A549 (cell line): Measurements from ENCODE around the gene CDHR2. TPM values are rescaled to one million over a fixed set of nuclear protein-coding genes. Genes with fewer than 3 reads are reported as not detected.
A peak's percentile ranks its signal among the peaks of the same experiment; 100 is the strongest.

Experiments
- ATAC-seq, 2 experiments: fragments of 200-7000 bp in 1 of 2; fragments of >200 bp in 1 of 2; cut with Nextera tagmentation in 1 of 2; cut with Tn5 transposase in 1 of 2; 3 replicates each; pipeline versions ENCODE4 v1.8.0 to v1.9.1; 2018 to 2020; ENCODE audit warnings: mild to moderate bottlenecking in 1 of 2, moderate library complexity in 1 of 2
- CTCF ChIA-PET: fragments of 300-600 bp; sonication (Branson Sonifier 250); formaldehyde crosslinking; extraction: SDS; loops from one replicate; lab custom pipeline; 2021; ENCODE audit warnings: antibody characterized with exemption, inconsistent platforms; lab: Yijun Ruan, JAX
- POLR2A ChIA-PET: fragments of 350-600 bp; formaldehyde crosslinking; extraction: SDS; loops from one replicate; lab custom pipeline; 2021; ENCODE audit warnings: antibody characterized with exemption, inconsistent platforms; lab: Yijun Ruan, JAX
- DNase-seq, 2 experiments: peaks; one replicate each; pipeline versions ENCODE4 v3.0.0 to v3.0.0-alpha.2; 2011 to 2016; ENCODE audit warnings: low read depth in 1 of 2, low spot score in 1 of 2
- FAIRE-seq: peaks from 2 replicates; lab custom pipeline; 2011; peaks lifted over from hg19 to GRCh38; lab: Jason Lieb, UNC
- H3K27ac ChIP-seq, 2 experiments: fragments of >200 bp; sonication (Bioruptor Twin); formaldehyde crosslinking; 3 replicates each; pipeline ENCODE4 v1.5.1; 2016 to 2017
- H3K4me1 ChIP-seq: fragments of >200 bp; sonication (Bioruptor Twin); formaldehyde crosslinking; 3 replicates; pipeline ENCODE4 v1.6.1; 2016
- H3K4me2 ChIP-seq: fragments of >200 bp; sonication (Bioruptor Twin); formaldehyde crosslinking; 3 replicates; pipeline ENCODE4 v1.6.1; 2016
- H3K4me3 ChIP-seq: fragments of >200 bp; sonication (Bioruptor Twin); formaldehyde crosslinking; 3 replicates; pipeline ENCODE4 v1.5.1; 2016
- H3K9me3 ChIP-seq: fragments of >200 bp; sonication (Bioruptor Twin); formaldehyde crosslinking; 3 replicates; pipeline ENCODE4 v1.6.1; 2016
- BHLHE40 ChIP-seq: IDR thresholded peaks from 2 replicates; pipeline ENCODE4 v1.6.1; 2012; ENCODE audit warnings: low read depth, low read length, inconsistent platforms
- CEBPB ChIP-seq, 2 experiments: fragments of >200 bp in 1 of 2; sonication (Bioruptor Twin) in 1 of 2; formaldehyde crosslinking in 1 of 2; IDR thresholded peaks; 2 replicates each; pipeline ENCODE4 v1.6.1; 2012 to 2016
- CHD2 ChIP-seq: fragments of 150-350 bp; IDR thresholded peaks from 2 replicates; pipeline ENCODE4 v1.6.1; 2014; ENCODE audit warnings: low read length; ENCODE audit not compliant: partially characterized antibody
- ESRRA ChIP-seq: fragments of 150-350 bp; IDR thresholded peaks from 2 replicates; pipeline ENCODE4 v1.6.1; 2014; ENCODE audit warnings: mild to moderate bottlenecking, low read length, borderline replicate concordance
- FOSL2 ChIP-seq, 2 experiments: fragments of 450-650 bp in 1 of 2; fragments of >200 bp in 1 of 2; sonication (Bioruptor Twin) in 1 of 2; formaldehyde crosslinking; IDR thresholded peaks; 2 replicates each; pipeline versions ENCODE4 v1.5.0 to v1.6.1; 2016 to 2020; ENCODE audit warnings: mild to moderate bottlenecking in 1 of 2, moderate library complexity in 1 of 2
- HDAC2 ChIP-seq: fragments of 200-600 bp; sonication (generic); IDR thresholded peaks from 2 replicates; pipeline ENCODE4 v1.6.1; 2016
- MAFK ChIP-seq: fragments of 450-650 bp; IDR thresholded peaks from 2 replicates; pipeline ENCODE4 v1.6.1; 2014; ENCODE audit not compliant: partially characterized antibody
- MAZ ChIP-seq: fragments of 150-350 bp; IDR thresholded peaks from 2 replicates; pipeline ENCODE4 v1.6.1; 2014; ENCODE audit warnings: antibody characterized with exemption, low read depth, low read length, borderline replicate concordance
- MYC ChIP-seq: IDR thresholded peaks from 2 replicates; pipeline ENCODE4 v1.6.1; 2012; ENCODE audit warnings: mild to moderate bottlenecking, inconsistent platforms, low read length, improper control_type of control experiment, borderline replicate concordance
- PHF8 ChIP-seq: fragments of 200-600 bp; sonication (generic); IDR thresholded peaks from 2 replicates; pipeline ENCODE4 v1.6.1; 2016; ENCODE audit warnings: low read depth, mild to moderate bottlenecking, antibody characterized with exemption, moderate library complexity, borderline replicate concordance
- TFCP2L1 ChIP-seq: fragments of 250-450 bp; sonication (Bioruptor Pico); IDR thresholded peaks from 2 replicates; pipeline ENCODE4 v1.5.0; 2021; ENCODE audit warnings: mild to moderate bottlenecking
- TP53 ChIP-seq: fragments of 250-450 bp; sonication (Bioruptor Pico); IDR thresholded peaks from 2 replicates; pipeline ENCODE4 v1.5.0; 2021; ENCODE audit warnings: mild to moderate bottlenecking, moderate library complexity
- ZFP36 ChIP-seq: fragments of 450-650 bp; IDR thresholded peaks from 2 replicates; pipeline ENCODE4 v1.6.1; 2014; ENCODE audit warnings: borderline replicate concordance; ENCODE audit not compliant: partially characterized antibody
- WGBS: methylation state at CpG from one replicate; pipeline ENCODE4 v1.1.6; 2017; ENCODE audit errors: missing lambda C conversion rate; 5-methylcytosine and 5-hydroxymethylcytosine counted together
- polyA plus RNA-seq, 4 experiments: library from polyadenylated mRNA; depleted of rRNA in 3 of 4; stranded (reverse); fragments of >200 nt; fragmentation: RNase III in 1 of 4; extraction: RNeasy Plus Mini Kit Qiagen cat#74134 plus additional on column Dnase treatment in 1 of 4; gene quantifications; 2 replicates in 3 of 4; 3 replicates in 1 of 4; pipeline ENCODE4 v1.2.3, GENCODE V29; 2011 to 2017
- TF ChIP-seq, protein P1 (sequence below): fragments of 250-450 bp; sonication (Bioruptor Pico); IDR thresholded peaks from 2 replicates; pipeline ENCODE4 v1.5.0; 2020; ENCODE audit warnings: low read depth, mild to moderate bottlenecking, moderate library complexity
- TF ChIP-seq, protein P2 (sequence below): IDR thresholded peaks from 2 replicates; pipeline ENCODE4 v1.6.1; 2012
- TF ChIP-seq, protein P3 (sequence below): fragments of 450-650 bp; IDR thresholded peaks from 2 replicates; pipeline ENCODE4 v1.6.1; 2014; ENCODE audit warnings: antibody characterized with exemption
- TF ChIP-seq, protein P4 (sequence below): fragments of >200 bp; sonication (Bioruptor Twin); formaldehyde crosslinking; IDR thresholded peaks from 3 replicates; pipeline ENCODE4 v1.5.1; 2016
- TF ChIP-seq, protein P5 (sequence below): fragments of >200 bp; sonication (Bioruptor Twin); formaldehyde crosslinking; IDR thresholded peaks from 3 replicates; pipeline ENCODE4 v1.6.1; 2016
- TF ChIP-seq, protein P6 (sequence below): IDR thresholded peaks from 2 replicates; pipeline ENCODE4 v1.6.1; 2012; ENCODE audit warnings: low read depth, borderline replicate concordance

The CDHR2 gene
- polyA plus RNA-seq, 2 of the 4 experiments (the other 2 are of a cell fraction) = 0.09 TPM; not detected in 1

DNA sequence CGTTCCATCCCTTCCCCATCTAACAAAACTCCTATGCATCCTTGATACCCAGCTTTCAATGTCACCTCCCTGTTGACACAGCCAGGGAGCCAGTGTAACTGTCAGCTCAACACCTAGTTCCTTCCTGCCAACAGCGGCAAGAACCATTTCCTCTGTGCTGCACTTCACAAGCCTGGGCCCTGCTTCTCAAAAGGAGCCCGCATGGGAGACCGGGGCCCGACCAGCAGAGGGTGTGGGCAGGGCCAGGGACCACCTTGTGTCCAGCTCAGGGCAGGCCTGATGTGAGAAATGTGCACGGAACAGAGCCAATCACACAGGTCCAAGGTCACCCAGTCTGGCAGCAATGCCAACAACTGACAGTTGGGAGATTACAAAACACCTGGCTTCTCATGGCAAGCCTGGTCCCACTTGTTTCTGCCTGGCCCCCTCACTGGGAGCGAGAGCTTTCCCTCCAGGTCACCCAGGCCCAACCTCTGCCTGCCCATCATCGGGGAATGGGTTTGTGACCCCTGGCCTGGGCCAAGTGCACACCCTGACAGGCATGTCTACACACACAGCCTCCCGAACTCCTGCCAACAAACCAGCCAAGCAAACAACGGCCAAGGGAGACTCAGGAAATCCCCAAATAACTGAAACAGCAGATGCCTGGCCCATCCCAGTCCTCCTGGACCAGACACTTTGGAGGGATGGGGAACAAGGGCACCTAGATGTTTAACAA lies 15.1 kb upstream of the CDHR2 start:
- FAIRE-seq (no peak), ATAC-seq (peak in 1 of 2 experiments; percentile 4; a peak in 2 of 6 replicates)
- 22% methylated on average over 10 of the region's 10 CpGs for WGBS
- H3K4me1 ChIP-seq = peaks cover 48% of the 10 kb centered on the region
- CTCF ChIA-PET = interaction anchor here (0.8 to 6.2 kb wide), 7 partner anchors 9 to 127 kb away, joined by 3 to 37 read pairs (median 5); partner anchors contain the start of genes CLTB and FAF2
- POLR2A ChIA-PET = interaction anchor here (0.7 kb wide), 1 partner anchor 15 kb away, joined by 3 read pairs; no protein-coding TSS in a partner anchor
- H3K9me3 ChIP-seq = no peaks in the 10 kb centered on the region
- TF ChIP-seq BHLHE40 (no peak), CEBPB (IDR thresholded peaks at IDR 0.05) (0 out of 4 replicates have a peak, but pooled peaks of 1 of the 2 experiments have one; percentile 6), ZFP36 (no peak)
- TF ChIP-seq, all 56 proteins: peak for 1
- Histone ChIP-seq H3K4me3 (no peak overlapping the region), H3K27ac (peak overlapping the region; percentile 16 to 95; a peak in 3 of 6 replicates), H3K4me2 (peak overlapping the region; percentile 97)
- DNase-seq = peak; percentile 51 to 57

DNA sequence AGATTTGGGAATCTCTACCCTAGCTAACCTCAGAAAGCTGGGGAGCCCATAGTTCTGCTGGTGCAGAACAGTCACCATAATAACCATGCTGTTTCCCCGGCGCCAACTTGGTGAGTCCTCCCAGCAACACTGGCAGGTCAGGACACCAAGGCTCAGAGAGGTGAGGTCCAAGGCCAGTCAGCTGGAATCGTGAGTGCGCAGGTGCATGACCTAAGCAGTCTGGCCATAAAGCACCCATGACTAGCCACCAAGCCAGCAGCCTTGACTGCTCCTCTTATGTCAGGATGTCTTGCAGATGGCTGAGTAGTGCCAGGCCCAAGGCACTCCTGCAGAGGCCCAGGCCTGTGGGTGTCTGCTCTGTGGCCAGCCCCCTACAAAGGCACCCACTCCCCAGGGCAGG lies 14.5 kb upstream of the CDHR2 start:
- peaks cover 48% of the 10 kb centered on the region for H3K4me1 ChIP-seq
- CTCF ChIA-PET = interaction anchor here (0.8 to 6.2 kb wide), 7 partner anchors 8 to 126 kb away, joined by 3 to 37 read pairs (median 4); partner anchors contain the start of genes CLTB and FAF2
- H3K9me3 ChIP-seq = no peaks in the 10 kb centered on the region
- H3K4me3 ChIP-seq = peak overlapping the region; percentile 84; the same call in 1 of the 3 replicates
- peak overlapping the region; percentile 16 to 95; a peak in 3 of 6 replicates for H3K27ac ChIP-seq
- 83% methylated on average over 2 of the region's 4 CpGs for WGBS
- ATAC-seq (no peak), FAIRE-seq (no peak), DNase-seq (peak in 1 of 2 experiments; percentile 49)
- POLR2A ChIA-PET = interaction anchor here (1.3 kb wide), 1 partner anchor 87 kb away, joined by 5 read pairs; the partner anchor contains the start of gene FAF2
- peak overlapping the region; percentile 97 for H3K4me2 ChIP-seq
- TF ChIP-seq, protein P1, sequence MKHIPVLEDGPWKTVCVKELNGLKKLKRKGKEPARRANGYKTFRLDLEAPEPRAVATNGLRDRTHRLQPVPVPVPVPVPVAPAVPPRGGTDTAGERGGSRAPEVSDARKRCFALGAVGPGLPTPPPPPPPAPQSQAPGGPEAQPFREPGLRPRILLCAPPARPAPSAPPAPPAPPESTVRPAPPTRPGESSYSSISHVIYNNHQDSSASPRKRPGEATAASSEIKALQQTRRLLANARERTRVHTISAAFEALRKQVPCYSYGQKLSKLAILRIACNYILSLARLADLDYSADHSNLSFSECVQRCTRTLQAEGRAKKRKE (CRISPR knock-in tag) = no peak
- TF ChIP-seq TFCP2L1 (CRISPR knock-in tag) (no peak), MYC (no peak), TP53 (CRISPR knock-in tag) (no peak), PHF8 (no peak), HDAC2 (no peak), FOSL2 (IDR thresholded peaks at IDR 0.05) (no peak), FOSL2 (CRISPR knock-in tag; IDR thresholded peaks at IDR 0.05) (no peak), MAZ (no peak), BHLHE40 (no peak), CHD2 (no peak), ESRRA (no peak), MAFK (no peak)
- TF ChIP-seq, protein P2, sequence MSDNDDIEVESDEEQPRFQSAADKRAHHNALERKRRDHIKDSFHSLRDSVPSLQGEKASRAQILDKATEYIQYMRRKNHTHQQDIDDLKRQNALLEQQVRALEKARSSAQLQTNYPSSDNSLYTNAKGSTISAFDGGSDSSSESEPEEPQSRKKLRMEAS = no peak
- TF ChIP-seq, protein P3, sequence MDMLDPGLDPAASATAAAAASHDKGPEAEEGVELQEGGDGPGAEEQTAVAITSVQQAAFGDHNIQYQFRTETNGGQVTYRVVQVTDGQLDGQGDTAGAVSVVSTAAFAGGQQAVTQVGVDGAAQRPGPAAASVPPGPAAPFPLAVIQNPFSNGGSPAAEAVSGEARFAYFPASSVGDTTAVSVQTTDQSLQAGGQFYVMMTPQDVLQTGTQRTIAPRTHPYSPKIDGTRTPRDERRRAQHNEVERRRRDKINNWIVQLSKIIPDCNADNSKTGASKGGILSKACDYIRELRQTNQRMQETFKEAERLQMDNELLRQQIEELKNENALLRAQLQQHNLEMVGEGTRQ = no peak
- TF ChIP-seq, protein P4, sequence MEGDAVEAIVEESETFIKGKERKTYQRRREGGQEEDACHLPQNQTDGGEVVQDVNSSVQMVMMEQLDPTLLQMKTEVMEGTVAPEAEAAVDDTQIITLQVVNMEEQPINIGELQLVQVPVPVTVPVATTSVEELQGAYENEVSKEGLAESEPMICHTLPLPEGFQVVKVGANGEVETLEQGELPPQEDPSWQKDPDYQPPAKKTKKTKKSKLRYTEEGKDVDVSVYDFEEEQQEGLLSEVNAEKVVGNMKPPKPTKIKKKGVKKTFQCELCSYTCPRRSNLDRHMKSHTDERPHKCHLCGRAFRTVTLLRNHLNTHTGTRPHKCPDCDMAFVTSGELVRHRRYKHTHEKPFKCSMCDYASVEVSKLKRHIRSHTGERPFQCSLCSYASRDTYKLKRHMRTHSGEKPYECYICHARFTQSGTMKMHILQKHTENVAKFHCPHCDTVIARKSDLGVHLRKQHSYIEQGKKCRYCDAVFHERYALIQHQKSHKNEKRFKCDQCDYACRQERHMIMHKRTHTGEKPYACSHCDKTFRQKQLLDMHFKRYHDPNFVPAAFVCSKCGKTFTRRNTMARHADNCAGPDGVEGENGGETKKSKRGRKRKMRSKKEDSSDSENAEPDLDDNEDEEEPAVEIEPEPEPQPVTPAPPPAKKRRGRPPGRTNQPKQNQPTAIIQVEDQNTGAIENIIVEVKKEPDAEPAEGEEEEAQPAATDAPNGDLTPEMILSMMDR = no peak
- TF ChIP-seq, protein P5, sequence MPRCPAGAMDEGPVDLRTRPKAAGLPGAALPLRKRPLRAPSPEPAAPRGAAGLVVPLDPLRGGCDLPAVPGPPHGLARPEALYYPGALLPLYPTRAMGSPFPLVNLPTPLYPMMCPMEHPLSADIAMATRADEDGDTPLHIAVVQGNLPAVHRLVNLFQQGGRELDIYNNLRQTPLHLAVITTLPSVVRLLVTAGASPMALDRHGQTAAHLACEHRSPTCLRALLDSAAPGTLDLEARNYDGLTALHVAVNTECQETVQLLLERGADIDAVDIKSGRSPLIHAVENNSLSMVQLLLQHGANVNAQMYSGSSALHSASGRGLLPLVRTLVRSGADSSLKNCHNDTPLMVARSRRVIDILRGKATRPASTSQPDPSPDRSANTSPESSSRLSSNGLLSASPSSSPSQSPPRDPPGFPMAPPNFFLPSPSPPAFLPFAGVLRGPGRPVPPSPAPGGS = no peak
- TF ChIP-seq, protein P6, sequence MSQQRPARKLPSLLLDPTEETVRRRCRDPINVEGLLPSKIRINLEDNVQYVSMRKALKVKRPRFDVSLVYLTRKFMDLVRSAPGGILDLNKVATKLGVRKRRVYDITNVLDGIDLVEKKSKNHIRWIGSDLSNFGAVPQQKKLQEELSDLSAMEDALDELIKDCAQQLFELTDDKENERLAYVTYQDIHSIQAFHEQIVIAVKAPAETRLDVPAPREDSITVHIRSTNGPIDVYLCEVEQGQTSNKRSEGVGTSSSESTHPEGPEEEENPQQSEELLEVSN = no peak
